Cardiac fibroblast (primary cell): ENCODE measurements around the gene CFAP251.

ENCODE experiments used
- DNase-seq, 2 donors: peaks; one replicate each; pipeline versions ENCODE4 v3.0.0 to v3.0.0-alpha.2; 2010; ENCODE audit warnings: low read depth in 2 of 2
- H3K4me3 ChIP-seq, 2 donors: replicated peaks in 1 of 2; 1 replicate in 1 of 2; 2 replicates in 1 of 2; pipeline ENCODE4 v1.5.1; 2011; ENCODE audit warnings: low read depth in 2 of 2, low read length in 2 of 2, mild to moderate bottlenecking in 2 of 2, moderate library complexity in 1 of 2
- TF ChIP-seq, protein P1 (sequence below): IDR thresholded peaks from one replicate; pipeline ENCODE4 v1.5.1; 2011; ENCODE audit warnings: low read depth, mild to moderate bottlenecking, low read length, inconsistent platforms

CFAP251 gene

GRCh38 chr12:122028905-122029560, 110.6 kb downstream of the CFAP251 start:
- H3K4me3 ChIP-seq, result no peak overlapping the region
- DNase-seq, result no peak

GRCh38 chr12:122029620-122030423, 111.4 kb downstream of the CFAP251 start:
- no peak for DNase-seq
- TF ChIP-seq, protein P1, sequence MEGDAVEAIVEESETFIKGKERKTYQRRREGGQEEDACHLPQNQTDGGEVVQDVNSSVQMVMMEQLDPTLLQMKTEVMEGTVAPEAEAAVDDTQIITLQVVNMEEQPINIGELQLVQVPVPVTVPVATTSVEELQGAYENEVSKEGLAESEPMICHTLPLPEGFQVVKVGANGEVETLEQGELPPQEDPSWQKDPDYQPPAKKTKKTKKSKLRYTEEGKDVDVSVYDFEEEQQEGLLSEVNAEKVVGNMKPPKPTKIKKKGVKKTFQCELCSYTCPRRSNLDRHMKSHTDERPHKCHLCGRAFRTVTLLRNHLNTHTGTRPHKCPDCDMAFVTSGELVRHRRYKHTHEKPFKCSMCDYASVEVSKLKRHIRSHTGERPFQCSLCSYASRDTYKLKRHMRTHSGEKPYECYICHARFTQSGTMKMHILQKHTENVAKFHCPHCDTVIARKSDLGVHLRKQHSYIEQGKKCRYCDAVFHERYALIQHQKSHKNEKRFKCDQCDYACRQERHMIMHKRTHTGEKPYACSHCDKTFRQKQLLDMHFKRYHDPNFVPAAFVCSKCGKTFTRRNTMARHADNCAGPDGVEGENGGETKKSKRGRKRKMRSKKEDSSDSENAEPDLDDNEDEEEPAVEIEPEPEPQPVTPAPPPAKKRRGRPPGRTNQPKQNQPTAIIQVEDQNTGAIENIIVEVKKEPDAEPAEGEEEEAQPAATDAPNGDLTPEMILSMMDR, result no peak
- H3K4me3 ChIP-seq, result no peak overlapping the region

More at GRCh38 chr12:122028905-122029560, 110.6 kb downstream of the CFAP251 start:
- TF ChIP-seq, protein P1, result no peak

GRCh38 chr12:122030424-122031035, 112.1 kb downstream of the CFAP251 start:
- TF ChIP-seq, protein P1, result no peak
- no peak overlapping the region for H3K4me3 ChIP-seq
- DNase-seq, result no peak

DNA sequence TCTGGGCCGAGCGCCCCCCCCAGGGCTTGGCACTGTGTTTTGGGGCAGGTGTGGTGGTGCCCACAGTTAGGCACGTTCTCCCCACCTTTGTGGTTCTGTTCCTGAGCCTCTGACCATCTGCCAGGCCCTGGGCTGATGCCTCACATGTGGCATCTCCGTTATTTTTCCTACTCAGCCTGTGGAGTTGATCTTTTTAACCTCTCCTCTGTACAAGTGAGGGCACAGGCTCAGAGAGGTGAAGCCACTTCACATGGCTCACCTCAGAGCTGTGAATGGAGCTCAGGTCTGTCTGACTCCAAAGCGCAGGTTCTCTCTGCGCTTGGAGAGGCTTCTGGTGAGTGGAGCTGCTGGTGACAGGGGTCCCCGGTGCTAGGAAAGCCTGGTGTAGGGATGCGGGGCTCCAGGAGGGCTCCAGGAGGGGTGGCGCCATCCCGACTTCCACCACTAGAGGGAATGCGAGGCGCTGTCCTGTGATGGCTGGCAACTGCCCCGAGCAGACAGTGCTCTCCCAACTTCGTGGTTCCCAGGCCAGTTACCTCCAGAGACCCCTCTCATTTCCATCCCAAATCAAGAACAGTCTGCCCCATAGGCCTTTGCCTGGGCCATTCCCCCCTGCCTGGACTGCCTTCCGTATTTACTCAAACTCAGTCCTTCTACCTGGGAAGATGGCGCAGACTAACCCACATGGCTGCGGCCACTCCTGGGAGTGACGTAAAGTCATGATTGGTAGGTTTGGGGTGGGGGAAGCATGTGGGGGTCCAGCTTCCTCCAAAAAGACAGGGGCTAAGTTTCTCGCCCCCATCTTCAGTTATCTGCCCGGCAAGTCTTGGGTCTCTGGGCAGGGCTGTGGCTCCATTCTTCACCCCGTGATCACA, 113.2 kb downstream of the CFAP251 start:
- H3K4me3 ChIP-seq, result no peak overlapping the region
- DNase-seq, result peak; percentile 36
- TF ChIP-seq, protein P1, result peak; percentile 88

DNA sequence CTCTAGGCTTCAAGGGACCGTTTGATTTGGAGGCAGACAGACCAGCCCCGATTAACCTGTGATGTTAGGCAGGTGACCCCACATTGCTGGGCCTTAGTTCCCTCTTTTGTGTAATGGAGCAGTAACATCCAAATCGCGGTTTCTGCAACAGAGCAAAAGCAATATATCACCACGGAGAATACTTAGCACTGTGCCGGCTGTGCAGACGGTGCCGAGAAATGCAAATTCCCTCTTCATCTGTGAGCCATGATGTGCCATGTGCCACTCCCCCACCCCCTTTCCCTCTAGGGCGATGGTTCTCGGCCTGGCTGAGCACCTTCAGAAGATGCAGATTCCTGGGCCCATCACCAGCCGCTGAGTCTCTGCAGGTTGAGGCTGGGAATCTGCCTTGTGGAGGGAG, 114.2 kb downstream of the CFAP251 start:
- TF ChIP-seq, protein P1, result no peak
- DNase-seq, result no peak
- H3K4me3 ChIP-seq, result no peak overlapping the region

DNA sequence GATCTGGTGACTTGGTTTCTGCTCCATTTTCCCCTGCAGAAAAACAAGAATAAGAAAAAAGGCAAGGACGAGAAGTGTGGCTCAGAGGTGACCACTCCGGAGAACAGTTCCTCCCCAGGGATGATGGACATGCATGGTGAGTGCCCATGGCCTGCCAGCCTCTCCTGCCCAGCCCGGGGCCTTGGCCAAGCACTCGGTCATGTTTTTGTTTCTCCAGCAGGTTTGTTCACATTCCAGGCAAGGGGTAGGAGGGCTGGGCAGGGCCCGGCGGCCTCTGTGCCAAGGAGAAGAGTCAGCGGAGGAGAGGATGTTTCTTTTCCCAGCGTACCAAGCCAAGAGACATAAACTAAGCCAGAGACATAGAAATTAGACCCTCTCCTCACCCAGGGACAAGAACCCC, 116.9 kb downstream of the CFAP251 start:
- no peak for DNase-seq
- no peak overlapping the region for H3K4me3 ChIP-seq
- TF ChIP-seq, protein P1, result no peak
